Neural cell (in vitro differentiated cells): ENCODE data around the gene TAF6. TPM values are rescaled to one million over a fixed set of nuclear protein-coding genes. Genes with fewer than 3 reads are reported as not detected.
A peak's percentile ranks its signal among the peaks of the same experiment; 100 is the strongest.

Experiments used
- H2AFZ ChIP-seq: fragments of 200-600, 300-800 bp; sonication (generic), shearing (Covaris generic); 2 replicates; pipeline ENCODE4 v1.6.0; 2014; ENCODE audit warnings: low read depth, mild to moderate bottlenecking, antibody characterized with exemption, low read length, moderate library complexity
- H3F3A ChIP-seq: fragments of 200-600 bp; shearing (Covaris generic); 2 replicates; pipeline ENCODE4 v1.6.1; 2016; ENCODE audit warnings: mild to moderate bottlenecking, moderate library complexity, mixed read lengths, antibody characterized with exemption, low read length; ENCODE audit not compliant: insufficient read depth, poor library complexity, severe bottlenecking
- H3K27ac ChIP-seq: fragments of 200-600, 300-800 bp; sonication (generic), shearing (Covaris generic); 2 replicates; pipeline ENCODE4 v1.5.1; 2014; ENCODE audit warnings: mild to moderate bottlenecking, low read length, moderate library complexity
- H3K27me3 ChIP-seq: fragments of 300-800, 200-600 bp; sonication (generic), shearing (Covaris generic); 2 replicates; pipeline ENCODE4 v1.6.0; 2014; ENCODE audit warnings: mild to moderate bottlenecking, low read depth, low read length, moderate library complexity; ENCODE audit not compliant: insufficient read depth
- H3K36me3 ChIP-seq: fragments of 300-800, 200-600 bp; sonication (generic), shearing (Covaris generic); 2 replicates; pipeline ENCODE4 v1.5.1; 2014; ENCODE audit warnings: mild to moderate bottlenecking, antibody characterized with exemption, low read length, moderate library complexity; ENCODE audit not compliant: insufficient read depth
- H3K4me2 ChIP-seq: fragments of 300-800, 200-600 bp; sonication (generic), shearing (Covaris generic); 2 replicates; pipeline ENCODE4 v1.6.0; 2014; ENCODE audit warnings: mild to moderate bottlenecking, low read length
- H3K4me3 ChIP-seq: fragments of 300-800, 200-600 bp; sonication (generic), shearing (Covaris generic); 2 replicates; pipeline ENCODE4 v1.5.1; 2014; ENCODE audit warnings: mild to moderate bottlenecking, low read length, moderate library complexity
- H3K79me2 ChIP-seq: fragments of 200-600 bp; shearing (Covaris generic); replicated peaks from 2 replicates; pipeline ENCODE4 v1.6.0; 2014; ENCODE audit warnings: mild to moderate bottlenecking, low read length, moderate library complexity; ENCODE audit not compliant: insufficient read depth
- H3K9ac ChIP-seq: fragments of 300-800, 200-600 bp; sonication (generic), shearing (Covaris generic); 2 replicates; pipeline ENCODE4 v1.6.1; 2016; ENCODE audit warnings: mild to moderate bottlenecking, low read length, mixed read lengths
- H3K9me2 ChIP-seq: fragments of 200-600 bp; shearing (Covaris generic); 2 replicates; pipeline ENCODE4 v1.6.1; 2016; ENCODE audit warnings: mild to moderate bottlenecking, low read length, mixed read lengths; ENCODE audit not compliant: insufficient read depth
- H3K9me3 ChIP-seq: fragments of 200-600, 300-800 bp; sonication (generic), shearing (Covaris generic); 2 replicates; pipeline ENCODE4 v1.6.1; 2016; ENCODE audit warnings: mild to moderate bottlenecking, mixed run types, low read length, moderate library complexity, mixed read lengths
- H4K20me1 ChIP-seq: fragments of 200-600 bp; shearing (Covaris generic); 2 replicates; pipeline ENCODE4 v1.6.1; 2016; ENCODE audit warnings: mild to moderate bottlenecking, mixed run types; ENCODE audit not compliant: insufficient read depth
- CTCF ChIP-seq: fragments of 450-650 bp; IDR thresholded peaks from 2 replicates; pipeline ENCODE4 v1.5.1; 2014; ENCODE audit warnings: antibody characterized with exemption, mild to moderate bottlenecking, moderate library complexity; ENCODE audit not compliant: poor library complexity, severe bottlenecking
- EP300 ChIP-seq: fragments of 450-650 bp; conservative IDR thresholded peaks from 2 replicates; pipeline ENCODE4 v1.6.1; 2014; ENCODE audit warnings: antibody characterized with exemption, mild to moderate bottlenecking, moderate library complexity; ENCODE audit not compliant: poor library complexity, severe bottlenecking
- EZH2 ChIP-seq: fragments of 200-600, 300-800 bp; shearing (Covaris generic), sonication (generic); IDR thresholded peaks from 2 replicates; pipeline ENCODE4 v1.6.1; 2014; ENCODE audit warnings: antibody characterized with exemption, low read length, borderline replicate concordance, mild to moderate bottlenecking; ENCODE audit not compliant: insufficient read depth, poor library complexity, severe bottlenecking
- MXI1 ChIP-seq: fragments of 450-650 bp; conservative IDR thresholded peaks from 2 replicates; pipeline ENCODE4 v1.6.1; 2014; ENCODE audit warnings: antibody characterized with exemption, mild to moderate bottlenecking; ENCODE audit not compliant: poor library complexity, severe bottlenecking
- POLR2AphosphoS5 ChIP-seq: IDR thresholded peaks from 2 replicates; pipeline ENCODE4 v1.6.1; 2012
- RAD21 ChIP-seq: fragments of 450-650 bp; conservative IDR thresholded peaks from 2 replicates; pipeline ENCODE4 v1.6.1; 2014; ENCODE audit warnings: antibody characterized with exemption, mild to moderate bottlenecking, moderate library complexity
- SMC3 ChIP-seq: fragments of 450-650 bp; conservative IDR thresholded peaks from 2 replicates; pipeline ENCODE4 v1.6.1; 2014; ENCODE audit warnings: antibody characterized with exemption, mild to moderate bottlenecking, moderate library complexity; ENCODE audit not compliant: poor library complexity
- TAF1 ChIP-seq: IDR thresholded peaks from 2 replicates; pipeline ENCODE4 v1.6.1; 2012; ENCODE audit warnings: low read depth
- polyA plus RNA-seq: library from polyadenylated mRNA; depleted of rRNA; stranded (reverse); fragments of >200 nt; gene quantifications from 2 replicates; pipeline ENCODE4 v1.2.3, GENCODE V29; 2014
- TF ChIP-seq, protein P1 (sequence below): IDR thresholded peaks from 2 replicates; pipeline ENCODE4 v1.6.1; 2012; ENCODE audit warnings: borderline replicate concordance

The TAF6 gene
- polyA plus RNA-seq, 1 donor from 2014 or later, result 23.4 TPM

DNA sequence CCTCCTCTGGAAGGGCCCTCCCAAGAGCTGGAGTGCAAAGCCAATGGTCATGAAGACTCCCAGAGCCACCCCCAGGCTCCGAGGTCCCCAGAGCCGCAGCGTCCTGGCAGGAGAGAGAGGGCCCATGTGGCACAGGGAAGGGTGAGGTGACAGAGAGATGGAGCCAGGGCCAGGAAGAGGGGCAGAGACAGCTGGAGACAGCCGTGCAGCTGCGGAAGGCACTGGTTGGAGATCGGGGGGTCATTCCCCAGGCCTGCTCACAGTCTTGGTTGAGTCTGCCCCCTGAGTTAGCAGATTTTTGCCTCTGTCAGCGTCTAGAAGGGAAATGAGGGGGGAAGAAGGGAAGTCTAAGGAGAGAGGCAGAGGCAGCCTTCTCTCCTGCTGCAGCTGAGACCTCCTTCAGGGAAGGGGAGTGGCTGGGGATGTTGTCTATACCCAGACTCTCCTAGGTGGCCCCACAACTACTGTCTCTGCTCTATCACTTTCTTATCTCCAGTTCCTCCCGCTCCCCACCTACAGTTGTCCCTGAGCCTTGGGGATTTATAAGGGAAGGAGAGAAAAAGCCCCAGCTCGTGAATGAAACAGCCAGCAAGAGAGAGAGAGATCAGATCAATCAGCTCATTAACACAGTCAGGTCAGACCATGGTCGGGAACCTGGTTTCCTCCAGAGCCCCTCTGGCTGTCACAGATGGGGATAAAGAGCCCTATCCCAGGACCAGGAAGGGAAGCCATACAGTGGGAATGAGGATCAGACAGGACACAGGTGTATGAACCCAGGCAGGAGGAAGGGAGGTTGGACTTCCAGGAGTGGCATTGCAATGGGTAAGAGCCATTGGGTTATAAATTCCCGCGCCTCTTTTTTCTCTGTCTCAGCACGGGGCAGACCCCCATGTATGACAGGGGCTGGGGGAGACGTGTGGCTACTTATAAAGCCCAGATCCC lies 48.1 kb upstream of the TAF6 start:
- no peak overlapping the region for H3K4me3 ChIP-seq
- no peaks in the 10 kb centered on the region for H3K79me2 ChIP-seq
- no peak overlapping the region for H3K27ac ChIP-seq
- no peaks in the 10 kb centered on the region for H3K9me2 ChIP-seq
- H2AFZ ChIP-seq, result no peak overlapping the region
- H3K27me3 ChIP-seq, result no peaks in the 10 kb centered on the region
- no peaks in the 10 kb centered on the region for H3F3A ChIP-seq
- H3K4me2 ChIP-seq, result no peak overlapping the region
- TF ChIP-seq, protein P1, sequence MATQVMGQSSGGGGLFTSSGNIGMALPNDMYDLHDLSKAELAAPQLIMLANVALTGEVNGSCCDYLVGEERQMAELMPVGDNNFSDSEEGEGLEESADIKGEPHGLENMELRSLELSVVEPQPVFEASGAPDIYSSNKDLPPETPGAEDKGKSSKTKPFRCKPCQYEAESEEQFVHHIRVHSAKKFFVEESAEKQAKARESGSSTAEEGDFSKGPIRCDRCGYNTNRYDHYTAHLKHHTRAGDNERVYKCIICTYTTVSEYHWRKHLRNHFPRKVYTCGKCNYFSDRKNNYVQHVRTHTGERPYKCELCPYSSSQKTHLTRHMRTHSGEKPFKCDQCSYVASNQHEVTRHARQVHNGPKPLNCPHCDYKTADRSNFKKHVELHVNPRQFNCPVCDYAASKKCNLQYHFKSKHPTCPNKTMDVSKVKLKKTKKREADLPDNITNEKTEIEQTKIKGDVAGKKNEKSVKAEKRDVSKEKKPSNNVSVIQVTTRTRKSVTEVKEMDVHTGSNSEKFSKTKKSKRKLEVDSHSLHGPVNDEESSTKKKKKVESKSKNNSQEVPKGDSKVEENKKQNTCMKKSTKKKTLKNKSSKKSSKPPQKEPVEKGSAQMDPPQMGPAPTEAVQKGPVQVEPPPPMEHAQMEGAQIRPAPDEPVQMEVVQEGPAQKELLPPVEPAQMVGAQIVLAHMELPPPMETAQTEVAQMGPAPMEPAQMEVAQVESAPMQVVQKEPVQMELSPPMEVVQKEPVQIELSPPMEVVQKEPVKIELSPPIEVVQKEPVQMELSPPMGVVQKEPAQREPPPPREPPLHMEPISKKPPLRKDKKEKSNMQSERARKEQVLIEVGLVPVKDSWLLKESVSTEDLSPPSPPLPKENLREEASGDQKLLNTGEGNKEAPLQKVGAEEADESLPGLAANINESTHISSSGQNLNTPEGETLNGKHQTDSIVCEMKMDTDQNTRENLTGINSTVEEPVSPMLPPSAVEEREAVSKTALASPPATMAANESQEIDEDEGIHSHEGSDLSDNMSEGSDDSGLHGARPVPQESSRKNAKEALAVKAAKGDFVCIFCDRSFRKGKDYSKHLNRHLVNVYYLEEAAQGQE, result no peak
- TF ChIP-seq EZH2, result no peak
- no peak for TF ChIP-seq RAD21
- no peak for TF ChIP-seq MXI1
- no peak for TF ChIP-seq CTCF
- no peak for TF ChIP-seq SMC3
- no peak for TF ChIP-seq TAF1
- no peak for TF ChIP-seq POLR2AphosphoS5
- no peak for TF ChIP-seq EP300
- H3K9me3 ChIP-seq, result no peaks in the 10 kb centered on the region
- no peak overlapping the region for H3K9ac ChIP-seq
- no peaks in the 10 kb centered on the region for H3K36me3 ChIP-seq
- no peaks in the 10 kb centered on the region for H4K20me1 ChIP-seq

- Histone ChIP-seq H3K9me2 (no peaks in the 10 kb centered on the region), H3K36me3 (no peaks in the 10 kb centered on the region), H3K27me3 (no peaks in the 10 kb centered on the region), H3K4me2 (no peak overlapping the region), H3F3A (no peaks in the 10 kb centered on the region), H2AFZ (no peak overlapping the region), H3K79me2 (no peaks in the 10 kb centered on the region), H4K20me1 (no peaks in the 10 kb centered on the region), H3K27ac (no peak overlapping the region), H3K9me3 (no peaks in the 10 kb centered on the region), H3K4me3 (no peak overlapping the region), H3K9ac (no peak overlapping the region)
- TF ChIP-seq POLR2AphosphoS5 (peak; percentile 16), TAF1 (no peak)
These were observed 47.3 kb upstream of the TAF6 start for GRCh38 chr7:100166317-100166940.
